A673 (cell line): ENCODE measurements around the gene KCNAB2. TPM values are rescaled to one million over a fixed set of nuclear protein-coding genes. Genes with fewer than 3 reads are reported as not detected.

Experiments used
- BruUV-seq: library from RNA; stranded (reverse); fragments of 400-500 nt; replicated peaks from 2 replicates; lab custom pipeline; 2021; lab: Mats Ljungman, UMichigan
- CTCF ChIA-PET: fragments of 300-600 bp; sonication (Branson Sonifier 250); formaldehyde crosslinking; loops from one replicate; lab custom pipeline; 2022; ENCODE audit warnings: antibody characterized with exemption; lab: Charles Lee
- POLR2A ChIA-PET: fragments of 300-600 bp; sonication (Branson Sonifier 250); formaldehyde crosslinking; loops from one replicate; lab custom pipeline; 2022; ENCODE audit warnings: antibody characterized with exemption; ENCODE audit not compliant: low non-redundant PET; lab: Charles Lee
- DNase-seq: peaks from one replicate; pipeline ENCODE4 v3.0.0-alpha.2; 2015; ENCODE audit warnings: low spot score
- H3K27ac ChIP-seq: fragments of 200-600 bp; sonication (generic); 2 replicates; pipeline ENCODE4 v1.5.1; 2016; ENCODE audit warnings: mixed run types, low read depth, mild to moderate bottlenecking, mixed read lengths, antibody characterized with exemption, low read length; ENCODE audit not compliant: poor library complexity, severe bottlenecking
- H3K27me3 ChIP-seq: fragments of 200-600 bp; sonication (generic); replicated peaks from 2 replicates; pipeline ENCODE4 v1.6.1; 2017; ENCODE audit warnings: mixed run types, low read depth, mild to moderate bottlenecking, mixed read lengths, antibody characterized with exemption, low read length; ENCODE audit not compliant: insufficient read depth, poor library complexity
- H3K36me3 ChIP-seq: fragments of 200-600 bp; sonication (generic); 2 replicates; pipeline ENCODE4 v1.6.1; 2016; ENCODE audit warnings: mixed run types, mild to moderate bottlenecking, mixed read lengths, antibody characterized with exemption, low read length; ENCODE audit not compliant: insufficient read depth, poor library complexity, severe bottlenecking
- H3K4me1 ChIP-seq: fragments of 200-600 bp; sonication (generic); 2 replicates; pipeline ENCODE4 v1.6.1; 2017; ENCODE audit warnings: mixed run types, mild to moderate bottlenecking, mixed read lengths, antibody characterized with exemption, low read length; ENCODE audit not compliant: insufficient read depth, poor library complexity, severe bottlenecking
- H3K4me3 ChIP-seq: fragments of 200-600 bp; sonication (generic); 2 replicates; pipeline ENCODE4 v1.5.1; 2016; ENCODE audit warnings: low read depth, mixed run types, mild to moderate bottlenecking, mixed read lengths, low read length; ENCODE audit not compliant: poor library complexity, severe bottlenecking
- H3K9me3 ChIP-seq: fragments of 200-600 bp; sonication (generic); 2 replicates; pipeline ENCODE4 v1.6.1; 2016; ENCODE audit warnings: mixed run types, low read depth, mild to moderate bottlenecking, mixed read lengths, antibody characterized with exemption, low read length; ENCODE audit not compliant: poor library complexity, severe bottlenecking
- CTCF ChIP-seq: fragments of 300-800, 200-600 bp; sonication (generic); conservative IDR thresholded peaks from 2 replicates; pipeline ENCODE4 v1.5.1; 2017; ENCODE audit warnings: low read depth, mild to moderate bottlenecking, antibody characterized with exemption, low read length, moderate library complexity, mixed read lengths
- EZH2 ChIP-seq: fragments of 200-600 bp; sonication (generic); IDR thresholded peaks from 2 replicates; pipeline ENCODE4 v1.6.1; 2017; ENCODE audit warnings: borderline replicate concordance, low read depth, mild to moderate bottlenecking, mixed read lengths, antibody characterized with exemption, low read length; ENCODE audit not compliant: poor library complexity, severe bottlenecking
- intact Hi-C: fragments of 100-400 bp; cut with micrococcal nuclease; formaldehyde crosslinking; loops from one replicate; pipeline ENCODE4 v1.10.0; 2022; ENCODE audit not compliant: unreplicated experiment
- total RNA-seq: library from RNA; stranded (reverse); gene quantifications from 2 replicates; pipeline ENCODE4 v1.2.3, GENCODE V29; 2021

The KCNAB2 gene
- total RNA-seq, 1 experiment from 2014 or later, result 6.4 TPM

GRCh38 chr1:6049419-6049818, 3.7 kb downstream of the KCNAB2 start:
- intact Hi-C loops, result no loop called here
- no TSS peak for BruUV-seq
- Histone ChIP-seq H3K4me1 (no peaks in the 10 kb centered on the region), H3K27me3 (no peaks in the 10 kb centered on the region), H3K27ac (no peak overlapping the region), H3K9me3 (no peaks in the 10 kb centered on the region), H3K36me3 (no peaks in the 10 kb centered on the region), H3K4me3 (no peak overlapping the region)
- TF ChIP-seq EZH2 (no peak), CTCF (no peak)
- DNase-seq, result no peak
- ChIA-PET CTCF (no interaction called here), POLR2A (no interaction called here)

GRCh38 chr1:6051423-6051822, 5.7 kb downstream of the KCNAB2 start:
- TF ChIP-seq EZH2, result no peak
- no peak for TF ChIP-seq CTCF
- CTCF ChIA-PET, result no interaction called here
- H3K9me3 ChIP-seq, result no peaks in the 10 kb centered on the region
- no peaks in the 10 kb centered on the region for H3K4me1 ChIP-seq
- intact Hi-C loops, result loop anchor here (5.0 kb wide), 1 partner anchor 131 kb away; the partner anchor contains the start of gene CHD5
- H3K4me3 ChIP-seq, result no peak overlapping the region
- no peaks in the 10 kb centered on the region for H3K36me3 ChIP-seq
- no peak overlapping the region for H3K27ac ChIP-seq
- no TSS peak for BruUV-seq
- no peaks in the 10 kb centered on the region for H3K27me3 ChIP-seq
- POLR2A ChIA-PET, result no interaction called here
- no peak for DNase-seq

- CTCF ChIA-PET, result interaction anchor here (0.7 to 1.8 kb wide), 5 partner anchors 15 to 193 kb away, joined by 3 to 23 read pairs (median 6); no protein-coding TSS in a partner anchor
- Histone ChIP-seq H3K9me3 (no peaks in the 10 kb centered on the region), H3K27me3 (no peaks in the 10 kb centered on the region), H3K27ac (no peak overlapping the region), H3K4me1 (no peaks in the 10 kb centered on the region), H3K36me3 (no peaks in the 10 kb centered on the region), H3K4me3 (no peak overlapping the region)
- TF ChIP-seq EZH2 (no peak), CTCF (peak; percentile 69)
- peak; percentile 77 for DNase-seq
- intact Hi-C loops, result loop anchor here (1.0 to 5.0 kb wide), 3 partner anchors 109 to 194 kb away; partner anchors contain the start of gene CHD5
- no TSS peak for BruUV-seq
- POLR2A ChIA-PET, result no interaction called here
Observed at GRCh38 chr1:6052543-6053205, 7.0 kb downstream of the KCNAB2 start.
